ENCODE data around the gene ACSM5. TPM values are rescaled to one million over a fixed set of nuclear protein-coding genes. Genes with fewer than 3 reads are reported as not detected.
"Not testable (repeated sequence)": the region's sequence is repeated elsewhere in the genome, so short reads cannot be mapped to it uniquely, and the experiment has no call there.

Gene ACSM5
- polyA plus RNA-seq, 1 donor from 2014 or later = not detected

GRCh38 chr16:20459227-20459626, 49.9 kb downstream of the ACSM5 start:
- H3K4me1 Mint-ChIP-seq, H3K9me3 Mint-ChIP-seq, H3K27me3 Mint-ChIP-seq, H3K27ac Mint-ChIP-seq, H3K4me3 Mint-ChIP-seq, H3K36me3 Mint-ChIP-seq: not testable (repeated sequence)

DNA sequence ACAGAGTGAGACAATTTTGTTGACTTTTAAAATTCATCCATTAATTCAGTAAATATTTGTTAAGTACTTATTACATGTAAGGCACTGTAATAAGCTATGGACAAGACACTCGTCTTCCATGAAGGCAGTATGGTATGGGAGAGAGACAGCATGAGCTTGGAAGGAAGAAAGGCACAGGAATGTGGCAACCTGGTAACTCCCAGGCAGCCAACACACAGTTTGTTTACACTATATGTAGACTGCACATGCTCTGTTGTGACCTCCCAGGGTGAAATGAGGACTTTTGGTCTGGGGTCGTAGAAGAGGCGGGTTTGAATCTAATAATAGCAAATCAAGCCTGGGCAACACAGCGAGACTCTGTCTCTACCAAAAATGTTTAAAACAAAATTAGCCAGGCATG, 51.0 kb downstream of the ACSM5 start:
- not testable (repeated sequence) for H3K9me3 Mint-ChIP-seq, H3K27ac Mint-ChIP-seq, H3K27me3 Mint-ChIP-seq, H3K4me1 Mint-ChIP-seq, H3K4me3 Mint-ChIP-seq, H3K36me3 Mint-ChIP-seq

GRCh38 chr16:20468954-20469353, 59.6 kb downstream of the ACSM5 start:
- H3K36me3 Mint-ChIP-seq, H3K4me1 Mint-ChIP-seq, H3K4me3 Mint-ChIP-seq, H3K27me3 Mint-ChIP-seq: not testable (repeated sequence)
- Mint-ChIP-seq H3K9me3 (peaks cover 4 to 23% (median 8%) of the 10 kb centered on the region in 3 donors), H3K27ac (peak overlapping the region in 1 of 3 donors; percentile 9)

DNA sequence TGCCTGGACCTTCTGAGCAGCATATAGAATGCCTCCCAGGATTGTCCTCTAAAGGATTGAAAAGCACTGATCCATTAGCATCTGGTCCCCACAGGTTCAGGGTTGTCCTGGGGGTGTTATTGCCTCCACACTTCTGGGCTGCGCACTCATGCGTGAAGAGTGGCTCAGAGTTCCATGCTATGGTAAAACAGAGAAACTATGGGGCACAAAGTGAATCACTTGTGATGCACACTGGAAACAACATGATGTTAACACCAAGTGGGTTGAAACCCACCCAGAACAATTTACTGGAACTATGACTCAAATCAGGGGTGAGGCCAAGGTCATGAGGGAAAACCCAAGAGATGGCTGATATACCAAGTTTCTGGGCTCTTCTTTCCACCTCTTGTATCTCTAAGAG, 60.6 kb downstream of the ACSM5 start:
- H3K4me3 Mint-ChIP-seq, H3K27ac Mint-ChIP-seq, H3K36me3 Mint-ChIP-seq, H3K4me1 Mint-ChIP-seq, H3K27me3 Mint-ChIP-seq: not testable (repeated sequence)
- peaks cover 5 to 18% (median 9%) of the 10 kb centered on the region in 3 donors for H3K9me3 Mint-ChIP-seq

DNA sequence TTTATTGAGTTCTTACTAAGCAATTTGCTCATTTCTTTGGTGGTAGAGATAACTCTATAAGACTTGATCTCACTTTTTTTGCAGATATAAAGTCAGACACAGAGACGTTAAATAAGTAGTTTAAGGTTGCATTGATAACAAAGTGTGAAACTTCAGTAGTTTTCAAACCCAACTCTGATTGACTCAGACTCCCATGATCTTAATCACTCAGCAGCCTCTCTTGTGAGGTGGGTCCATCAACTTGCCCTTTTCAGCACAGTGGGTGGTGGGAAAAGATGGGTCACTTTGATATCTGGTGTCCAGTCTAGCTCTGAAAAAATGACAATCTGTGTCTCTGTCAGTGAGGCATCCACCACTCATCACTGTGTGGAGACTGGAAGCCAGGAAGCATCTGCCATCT, 61.4 kb downstream of the ACSM5 start:
- not testable (repeated sequence) for H3K36me3 Mint-ChIP-seq, H3K4me3 Mint-ChIP-seq, H3K27ac Mint-ChIP-seq, H3K27me3 Mint-ChIP-seq, H3K4me1 Mint-ChIP-seq
- peaks cover 6 to 18% (median 9%) of the 10 kb centered on the region in 3 donors for H3K9me3 Mint-ChIP-seq

GRCh38 chr16:20477188-20477744, 67.9 kb downstream of the ACSM5 start:
- H3K36me3 Mint-ChIP-seq, H3K27ac Mint-ChIP-seq, H3K9me3 Mint-ChIP-seq, H3K4me3 Mint-ChIP-seq, H3K4me1 Mint-ChIP-seq, H3K27me3 Mint-ChIP-seq: not testable (repeated sequence)

DNA sequence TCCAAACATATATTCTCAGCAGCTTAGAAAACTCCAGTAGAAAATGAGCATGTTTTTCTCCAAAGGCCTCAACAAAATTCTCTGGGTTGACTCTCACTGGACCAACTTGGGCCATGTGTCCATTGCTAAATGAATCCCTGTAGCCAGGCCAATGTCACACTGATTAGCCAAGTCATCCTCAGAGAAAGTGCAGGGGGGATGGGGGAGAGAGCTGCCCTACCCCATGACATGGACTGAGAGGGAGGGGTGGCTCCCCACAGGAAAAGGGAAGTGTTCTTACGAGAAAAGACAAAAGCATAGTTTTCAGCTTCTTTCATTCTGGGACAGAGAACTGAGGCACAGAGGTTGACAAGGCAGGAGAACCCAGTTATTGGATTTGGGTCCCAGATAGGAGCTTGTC, 74.7 kb downstream of the ACSM5 start:
- H3K9me3 Mint-ChIP-seq, H3K27ac Mint-ChIP-seq, H3K4me1 Mint-ChIP-seq, H3K27me3 Mint-ChIP-seq, H3K4me3 Mint-ChIP-seq, H3K36me3 Mint-ChIP-seq: not testable (repeated sequence)

DNA sequence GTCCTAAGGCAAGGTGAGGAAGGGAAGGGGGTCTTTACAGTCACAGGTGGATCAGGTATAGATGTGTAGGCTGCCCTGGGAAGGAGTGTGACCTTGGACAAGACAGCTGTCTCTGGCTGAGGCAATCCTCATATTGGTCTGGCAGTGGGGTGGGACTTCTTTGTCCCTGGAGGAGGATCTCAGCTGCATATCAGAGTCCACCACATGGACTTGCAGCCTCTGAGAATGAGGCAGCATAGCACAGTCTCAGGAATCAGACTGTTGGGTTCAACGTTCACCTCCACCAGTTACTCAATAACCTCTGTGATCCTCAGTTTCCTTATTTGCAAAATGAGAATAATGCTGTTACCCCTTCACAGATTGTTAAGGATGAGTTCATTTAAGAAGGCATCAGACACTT, 75.4 kb downstream of the ACSM5 start:
- no peaks in the 10 kb centered on the region for H3K9me3 Mint-ChIP-seq
- H3K4me1 Mint-ChIP-seq = no peaks in the 10 kb centered on the region
- peaks cover 2% of the 10 kb centered on the region for H3K27me3 Mint-ChIP-seq
- H3K27ac Mint-ChIP-seq = no peak overlapping the region
- no peaks in the 10 kb centered on the region for H3K36me3 Mint-ChIP-seq
- H3K4me3 Mint-ChIP-seq = no peak overlapping the region

- Mint-ChIP-seq H3K27ac (no peak overlapping the region), H3K27me3 (no peaks in the 10 kb centered on the region), H3K4me3 (no peak overlapping the region), H3K4me1 (no peaks in the 10 kb centered on the region), H3K9me3 (no peaks in the 10 kb centered on the region), H3K36me3 (no peaks in the 10 kb centered on the region)
These were observed 76.1 kb downstream of the ACSM5 start for GRCh38 chr16:20485408-20485807.

Other genes with a start within 250 kb of the ACSM5 start
- not detected for gene GP2, start 82.0 kb upstream of the ACSM5 start, polyA plus RNA-seq
- not detected for gene UMOD, start 56.8 kb upstream of the ACSM5 start, polyA plus RNA-seq
- not detected for gene PDILT, start 4.8 kb upstream of the ACSM5 start, polyA plus RNA-seq
- not detected for gene ACSM2A, start 42.0 kb downstream of the ACSM5 start, polyA plus RNA-seq
- gene ACSM2B, start 166.8 kb downstream of the ACSM5 start, polyA plus RNA-seq = not detected

Data from IgD-negative memory B cell (primary cell).